ENCODE results near the gene CUL1.

DNA sequence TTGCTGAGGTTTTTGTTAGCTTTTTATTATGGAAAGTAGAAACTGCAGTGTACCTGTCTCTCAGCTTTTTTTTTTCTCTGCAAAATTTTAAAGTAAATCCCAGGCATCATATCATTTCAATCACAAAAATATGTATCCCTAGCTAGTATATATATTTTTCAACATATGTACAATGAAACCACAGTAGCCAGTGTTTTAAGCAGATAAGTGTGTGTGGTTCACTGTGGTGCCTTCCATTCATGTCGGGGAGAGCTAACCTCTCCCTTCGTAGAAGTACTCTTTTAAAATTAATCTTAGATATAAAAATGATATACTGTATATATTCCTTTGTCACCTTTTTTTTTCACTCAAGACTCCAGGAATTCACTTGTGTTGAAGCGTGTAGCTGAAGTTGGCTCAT is 22.7 kb downstream of the CUL1 start:
- TF ChIP-seq CTCF (conservative IDR thresholded peaks at IDR 0.05; ENCODE audit: low read depth, low read length) (no peak), EZH2phosphoT487 (IDR thresholded peaks at IDR 0.05; ENCODE audit: borderline replicate concordance, low read length) (no peak), EZH2 (IDR thresholded peaks at IDR 0.05; ENCODE audit: low read length, unreplicated experiment) (no peak)

Measured in PC-3 (cell line).